HFFc6 (cell line): Measurements from ENCODE around the gene ACOT11. TPM values are rescaled to one million over a fixed set of nuclear protein-coding genes. Genes with fewer than 3 reads are reported as not detected.

Experiments
- DNase-seq: peaks from one replicate; pipeline ENCODE4 v3.0.0-alpha.2; 2018
- H3K27ac Mint-ChIP-seq: 2 replicates; pipeline ENCODE4 v1.8.0; 2020; ENCODE audit warnings: mild to moderate bottlenecking, mixed read lengths
- H3K27me3 Mint-ChIP-seq: 2 replicates; pipeline ENCODE4 v1.8.0; 2021; ENCODE audit warnings: mild to moderate bottlenecking, moderate library complexity, mixed read lengths; ENCODE audit not compliant: insufficient read depth
- H3K36me3 Mint-ChIP-seq: 2 replicates; pipeline ENCODE4 v1.8.0; 2021; ENCODE audit warnings: low read depth, mixed read lengths
- H3K4me1 Mint-ChIP-seq: 2 replicates; pipeline ENCODE4 v1.8.0; 2020; ENCODE audit warnings: low read depth, mixed read lengths
- H3K4me3 Mint-ChIP-seq: 2 replicates; pipeline ENCODE4 v1.8.0; 2020; ENCODE audit warnings: mild to moderate bottlenecking, moderate library complexity, mixed read lengths
- H3K9me3 Mint-ChIP-seq: 2 replicates; pipeline ENCODE4 v1.8.0; 2020; ENCODE audit warnings: mild to moderate bottlenecking, mixed read lengths
- CTCF ChIP-seq: fragments of 200-600 bp; sonication (generic); IDR thresholded peaks from 2 replicates; pipeline ENCODE4 v1.5.0; 2021; ENCODE audit warnings: antibody characterized with exemption, mild to moderate bottlenecking
- total RNA-seq, 6 experiments: library from RNA; stranded (reverse); fragmentation: NEBNext Ultra II Directional; extraction: Animal tissue kit (Norgen Biotek cat#: 25700); gene quantifications; 2 replicates in 1 of 6; 3 replicates in 5 of 6; pipeline ENCODE4 v1.2.3, GENCODE V29; 2021

ACOT11 gene
- total RNA-seq, 6 experiments from 2014 or later: 2.9 to 4.8 (median 3.8) TPM

DNA sequence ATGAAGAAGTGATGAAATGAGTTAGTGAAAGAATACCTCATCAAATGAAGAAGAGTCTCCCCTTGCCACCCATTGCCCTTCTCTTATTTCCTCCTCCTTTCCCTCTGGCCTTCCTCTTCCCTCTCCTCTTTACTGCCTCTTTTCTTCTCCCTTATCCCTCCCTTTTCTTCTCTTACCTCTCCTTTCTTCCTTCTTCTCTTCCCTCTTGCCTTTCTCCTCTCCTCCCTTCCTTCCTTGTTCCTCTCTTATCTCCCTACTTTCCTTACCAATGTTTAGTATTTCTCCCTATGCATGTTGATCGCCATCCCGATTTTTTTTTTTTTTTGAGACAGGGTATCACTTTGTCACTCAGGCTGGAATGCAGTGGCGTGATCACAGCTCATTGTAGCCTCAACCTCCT, 102.4 kb downstream of the ACOT11 start:
- peaks cover 6% of the 10 kb centered on the region for H3K4me1 Mint-ChIP-seq
- H3K36me3 Mint-ChIP-seq: no peaks in the 10 kb centered on the region
- peaks cover 29% of the 10 kb centered on the region for H3K27me3 Mint-ChIP-seq

DNA sequence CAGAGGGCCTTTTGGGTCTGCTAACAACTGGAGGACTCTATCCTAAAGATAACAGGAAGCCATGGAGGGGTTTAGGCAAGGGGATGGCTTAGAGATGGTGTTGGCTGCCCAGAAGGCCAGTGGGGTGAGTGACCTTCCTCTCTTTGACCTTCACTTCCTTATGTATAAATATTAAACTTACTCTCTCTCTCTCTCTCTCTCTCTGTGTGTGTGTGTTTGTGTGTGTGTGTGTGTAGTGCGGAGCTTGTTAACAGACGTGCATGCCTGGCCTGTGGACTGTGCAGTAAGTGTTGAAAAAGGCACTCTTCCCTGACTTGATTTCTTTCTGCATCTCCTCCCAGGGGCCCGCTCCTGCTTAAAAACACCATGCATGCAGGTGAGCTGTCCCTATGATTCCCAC, 103.6 kb downstream of the ACOT11 start:
- Mint-ChIP-seq H3K9me3 (no peaks in the 10 kb centered on the region), H3K27me3 (peaks cover 27% of the 10 kb centered on the region), H3K4me3 (no peak overlapping the region), H3K4me1 (peaks cover 6% of the 10 kb centered on the region), H3K36me3 (no peaks in the 10 kb centered on the region), H3K27ac (no peak overlapping the region)
- no peak for TF ChIP-seq CTCF
- no peak for DNase-seq

More for the DNA sequence above, 102.4 kb downstream of the ACOT11 start:
- no peak for DNase-seq
- H3K4me3 Mint-ChIP-seq: no peak overlapping the region
- H3K9me3 Mint-ChIP-seq: no peaks in the 10 kb centered on the region
- no peak overlapping the region for H3K27ac Mint-ChIP-seq
- TF ChIP-seq CTCF: no peak

DNA sequence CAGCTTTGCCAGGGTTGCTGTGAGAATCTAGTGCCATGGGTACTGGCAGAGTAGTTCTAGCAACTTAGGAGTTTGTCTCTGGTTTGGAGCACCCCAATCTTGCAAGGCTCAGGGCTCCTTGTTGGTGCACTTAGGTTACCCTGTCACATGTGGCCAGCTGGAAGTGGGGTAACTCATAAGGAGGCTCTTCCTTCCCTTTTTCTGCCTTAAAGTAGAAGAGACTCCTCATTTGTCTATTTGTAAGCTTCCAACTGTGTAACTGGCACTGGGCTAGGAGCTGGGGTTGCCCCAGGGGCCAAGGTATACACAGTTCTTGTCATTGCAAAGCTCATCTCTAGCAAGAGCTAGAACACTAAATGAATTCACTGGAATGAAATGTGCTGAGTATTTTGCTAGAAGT, 104.1 kb downstream of the ACOT11 start:
- no peaks in the 10 kb centered on the region for H3K9me3 Mint-ChIP-seq
- no peak overlapping the region for H3K4me3 Mint-ChIP-seq
- peaks cover 6% of the 10 kb centered on the region for H3K4me1 Mint-ChIP-seq
- H3K36me3 Mint-ChIP-seq: no peaks in the 10 kb centered on the region
- H3K27me3 Mint-ChIP-seq: peaks cover 24% of the 10 kb centered on the region
- H3K27ac Mint-ChIP-seq: no peak overlapping the region
- DNase-seq: no peak
- TF ChIP-seq CTCF: no peak

- TF ChIP-seq CTCF: no peak
- H3K36me3 Mint-ChIP-seq: no peaks in the 10 kb centered on the region
- peaks cover 6% of the 10 kb centered on the region for H3K4me1 Mint-ChIP-seq
- DNase-seq: peak; percentile 21
- H3K4me3 Mint-ChIP-seq: no peak overlapping the region
- no peak overlapping the region for H3K27ac Mint-ChIP-seq
- H3K27me3 Mint-ChIP-seq: peaks cover 21% of the 10 kb centered on the region
- H3K9me3 Mint-ChIP-seq: peaks cover 4% of the 10 kb centered on the region
Measured at GRCh38 chr1:54653036-54653435, 105.0 kb downstream of the ACOT11 start.

DNA sequence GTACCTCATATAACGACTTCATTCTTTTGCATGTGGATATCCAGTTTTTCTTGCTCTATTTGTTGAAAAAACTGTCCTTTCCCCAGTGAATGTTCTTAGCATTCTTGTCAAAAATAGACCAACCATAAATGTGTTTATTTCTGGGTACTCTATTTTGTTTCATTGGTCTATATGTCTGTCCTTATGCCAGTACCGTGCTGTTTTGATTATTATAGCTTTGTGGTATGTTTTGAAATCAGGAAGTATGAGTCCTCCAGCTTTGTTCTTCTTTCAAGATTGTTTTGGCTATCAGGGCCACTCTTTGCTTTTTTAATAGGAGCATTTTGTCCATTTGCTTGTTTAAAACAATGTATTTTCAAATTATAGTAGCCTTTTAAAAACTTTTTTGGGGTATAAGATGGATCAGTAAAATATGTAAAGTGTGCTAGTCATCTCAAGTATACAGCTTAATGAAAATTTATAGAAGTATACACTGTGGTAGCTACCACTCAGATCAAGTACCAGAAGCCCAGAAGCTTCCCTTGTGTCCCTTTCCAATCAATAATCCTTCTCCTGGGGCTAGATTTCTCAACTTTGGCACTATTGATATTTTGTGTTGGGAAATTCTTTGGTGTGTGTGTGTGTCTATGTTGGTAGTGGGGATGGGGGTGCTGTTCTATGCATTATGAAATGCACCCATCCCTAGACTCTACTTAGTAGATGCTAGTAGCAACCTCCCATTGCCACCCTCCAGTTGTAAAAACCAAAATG, 110.3 kb downstream of the ACOT11 start:
- no peak overlapping the region for H3K4me3 Mint-ChIP-seq
- H3K27me3 Mint-ChIP-seq: peaks cover 8% of the 10 kb centered on the region
- DNase-seq: no peak
- H3K9me3 Mint-ChIP-seq: peaks cover 11% of the 10 kb centered on the region
- H3K27ac Mint-ChIP-seq: no peak overlapping the region
- TF ChIP-seq CTCF: no peak
- H3K4me1 Mint-ChIP-seq: no peaks in the 10 kb centered on the region
- H3K36me3 Mint-ChIP-seq: no peaks in the 10 kb centered on the region

Other genes starting within 250 kb of the ACOT11 start
- gene SSBP3, start 141.8 kb upstream of the ACOT11 start, total RNA-seq: 10 to 100 TPM; 42.3 to 72.2 (median 58.1) TPM
- not detected for gene FAM151A, start 75.3 kb downstream of the ACOT11 start, total RNA-seq
- under 1 TPM in 1 of 6 experiments, not detected in 5; 0.09 TPM for gene MROH7, start 93.6 kb downstream of the ACOT11 start, total RNA-seq
- gene TTC4, start 167.6 kb downstream of the ACOT11 start, total RNA-seq: 10 to 100 TPM; 20.1 to 31.5 (median 28.2) TPM
- gene PARS2, start 216.3 kb downstream of the ACOT11 start, total RNA-seq: 1 to 10 TPM; 3.3 to 4.2 (median 3.6) TPM